ENCODE data around the gene TUBB4B.

The TUBB4B gene

GRCh38 chr9:137226338-137227053, 14.6 kb upstream of the TUBB4B start:
- DNase-seq, result no peak

DNA sequence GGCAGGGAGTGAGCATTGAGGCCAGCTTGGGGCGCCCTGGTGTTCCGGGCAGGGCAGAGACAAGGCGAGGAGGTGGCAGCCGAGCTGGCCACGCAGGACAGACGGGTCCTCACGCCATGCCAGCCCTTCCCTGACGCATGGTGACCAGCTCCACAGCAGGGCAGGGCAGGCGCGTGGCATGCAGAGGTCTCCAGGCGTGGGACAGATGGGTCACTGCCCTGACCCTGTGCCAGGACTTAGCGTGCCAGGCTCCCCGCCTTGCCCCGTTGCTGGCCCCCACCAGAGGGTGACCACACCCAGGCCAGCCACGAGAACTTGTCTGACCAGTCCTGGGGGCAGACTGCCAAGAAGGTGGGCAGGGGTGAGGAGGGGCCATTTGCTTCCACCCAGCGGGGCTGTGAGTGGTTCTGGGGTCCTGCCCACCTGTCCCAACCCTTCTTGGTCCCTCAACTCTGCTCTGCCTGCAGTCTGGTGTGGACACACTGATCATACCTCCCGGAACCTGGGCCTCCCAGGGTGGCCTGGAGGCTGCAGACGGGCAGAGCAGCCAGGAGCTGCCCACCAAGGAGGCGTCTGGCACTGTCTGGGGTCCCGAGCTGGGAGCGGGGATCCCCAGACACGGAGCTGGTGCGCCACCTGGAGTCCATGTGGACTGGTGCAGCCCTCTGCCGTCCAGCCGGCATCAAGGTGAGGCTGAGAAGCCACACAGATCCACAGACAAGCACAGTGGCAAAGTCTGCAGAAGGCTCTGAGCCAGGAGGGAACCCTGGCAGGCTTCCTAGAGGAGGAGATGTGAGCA, 13.8 kb upstream of the TUBB4B start, which contains the start of gene RNF224:
Gene RNF224 (plus strand): TSS at position 449 of the 799 bp plus-strand sequence. CDS start 834 bp downstream, outside the sequence.
- peak; percentile 70 to 85 (median 79) for DNase-seq

- no peak for DNase-seq
These were observed 13.1 kb upstream of the TUBB4B start for GRCh38 chr9:137227853-137228505.

DNA sequence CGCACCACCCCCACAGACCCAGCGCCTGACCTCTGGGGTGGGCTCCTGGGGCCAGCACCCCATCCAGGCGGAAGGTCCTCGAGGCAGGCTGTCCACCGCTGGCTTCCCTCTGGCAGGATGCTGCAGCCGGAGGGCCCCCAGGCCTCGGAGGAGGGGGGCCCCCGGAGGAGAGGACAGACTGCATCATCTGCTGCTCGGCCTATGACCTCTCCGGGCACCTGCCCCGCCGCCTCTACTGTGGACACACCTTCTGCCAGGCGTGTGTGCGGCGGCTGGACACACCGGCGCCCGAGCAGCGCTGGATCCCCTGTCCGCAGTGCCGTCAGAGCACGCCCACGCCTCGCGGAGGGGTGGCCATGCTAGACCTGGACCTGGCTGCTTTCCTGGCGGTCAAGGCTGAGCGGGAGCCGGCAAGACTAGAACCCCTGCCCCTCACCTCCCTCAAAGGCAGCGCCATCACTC, 12.6 kb upstream of the TUBB4B start:
- no peak for DNase-seq

- no peak for DNase-seq
These were observed 11.9 kb upstream of the TUBB4B start for GRCh38 chr9:137228968-137229896.

GRCh38 chr9:137229903-137230704, 11.0 kb upstream of the TUBB4B start:
- DNase-seq, result no peak

DNA sequence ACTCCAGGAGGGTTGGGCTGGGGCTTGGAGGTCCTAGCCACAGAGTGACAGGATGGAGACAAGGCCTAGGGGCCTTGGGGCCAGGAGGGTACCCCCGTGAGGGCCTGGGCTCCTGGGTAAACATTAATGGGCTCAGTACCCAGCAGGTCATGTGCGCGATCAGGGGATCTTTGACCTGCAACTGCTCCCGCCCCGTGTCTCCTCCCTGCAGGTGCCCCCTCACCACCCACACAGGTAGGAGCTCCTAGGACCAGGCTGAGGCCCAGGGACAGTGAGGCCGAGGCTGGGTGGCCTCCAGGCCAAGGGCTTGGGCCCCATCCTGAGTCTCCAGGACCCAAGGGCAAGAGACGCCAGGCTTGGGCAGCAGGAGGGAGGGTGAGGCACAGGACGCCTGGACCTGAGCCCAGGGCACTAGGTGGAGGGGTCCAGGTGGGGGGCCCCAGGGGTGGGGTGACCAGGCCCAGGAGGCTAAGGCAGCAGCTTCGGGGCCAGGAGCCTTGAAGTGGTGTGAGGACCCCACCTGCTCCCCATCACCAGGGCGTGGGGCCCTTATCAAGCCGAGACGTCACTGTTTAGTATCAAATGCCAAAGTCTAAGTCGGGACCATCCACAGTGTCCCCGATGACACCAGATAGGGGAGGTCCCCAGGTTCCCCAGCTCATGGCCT, 10.2 kb upstream of the TUBB4B start, which contains the start of gene SLC34A3:
Gene SLC34A3 (plus strand): TSS at position 197 of the 667 bp plus-strand sequence. CDS start 802 bp downstream, outside the sequence.
- DNase-seq, result no peak

DNA sequence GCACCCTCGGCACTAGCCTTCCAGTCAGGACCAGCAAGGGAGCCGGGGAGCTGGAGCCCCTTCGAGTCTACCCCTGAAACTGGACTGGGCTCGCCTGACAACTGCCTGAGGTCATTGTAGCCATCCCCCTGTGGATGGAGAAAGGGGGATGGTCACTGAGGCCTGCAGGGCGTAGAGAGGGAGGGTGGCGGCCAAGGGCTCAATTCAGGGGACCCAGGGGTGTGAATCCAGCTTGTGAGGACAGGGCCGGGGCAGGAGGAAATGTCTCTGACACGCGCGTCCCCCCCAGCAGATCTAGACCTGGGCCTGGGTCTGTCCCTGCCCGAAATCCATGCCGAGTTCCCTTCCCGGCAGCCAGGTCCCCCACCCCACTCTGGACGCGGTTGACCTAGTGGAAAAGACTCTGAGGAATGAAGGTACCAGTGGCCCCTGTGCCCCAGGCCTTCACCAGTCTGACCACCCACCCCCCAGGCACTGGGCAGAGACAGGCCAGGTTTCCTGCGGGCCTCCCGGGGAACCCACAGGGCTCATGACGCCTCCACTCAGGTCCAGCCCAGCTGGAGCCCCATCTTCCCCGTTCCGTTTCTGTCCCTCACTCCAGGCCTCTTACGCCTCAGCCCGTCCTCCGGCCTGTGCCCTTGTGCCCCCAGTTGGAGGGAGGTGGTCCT, 9.6 kb upstream of the TUBB4B start:
- DNase-seq, result no peak

GRCh38 chr9:137232101-137232500, 9.0 kb upstream of the TUBB4B start:
- no peak for DNase-seq

- no peak for DNase-seq
These were observed 8.6 kb upstream of the TUBB4B start for GRCh38 chr9:137232510-137232909.

DNA sequence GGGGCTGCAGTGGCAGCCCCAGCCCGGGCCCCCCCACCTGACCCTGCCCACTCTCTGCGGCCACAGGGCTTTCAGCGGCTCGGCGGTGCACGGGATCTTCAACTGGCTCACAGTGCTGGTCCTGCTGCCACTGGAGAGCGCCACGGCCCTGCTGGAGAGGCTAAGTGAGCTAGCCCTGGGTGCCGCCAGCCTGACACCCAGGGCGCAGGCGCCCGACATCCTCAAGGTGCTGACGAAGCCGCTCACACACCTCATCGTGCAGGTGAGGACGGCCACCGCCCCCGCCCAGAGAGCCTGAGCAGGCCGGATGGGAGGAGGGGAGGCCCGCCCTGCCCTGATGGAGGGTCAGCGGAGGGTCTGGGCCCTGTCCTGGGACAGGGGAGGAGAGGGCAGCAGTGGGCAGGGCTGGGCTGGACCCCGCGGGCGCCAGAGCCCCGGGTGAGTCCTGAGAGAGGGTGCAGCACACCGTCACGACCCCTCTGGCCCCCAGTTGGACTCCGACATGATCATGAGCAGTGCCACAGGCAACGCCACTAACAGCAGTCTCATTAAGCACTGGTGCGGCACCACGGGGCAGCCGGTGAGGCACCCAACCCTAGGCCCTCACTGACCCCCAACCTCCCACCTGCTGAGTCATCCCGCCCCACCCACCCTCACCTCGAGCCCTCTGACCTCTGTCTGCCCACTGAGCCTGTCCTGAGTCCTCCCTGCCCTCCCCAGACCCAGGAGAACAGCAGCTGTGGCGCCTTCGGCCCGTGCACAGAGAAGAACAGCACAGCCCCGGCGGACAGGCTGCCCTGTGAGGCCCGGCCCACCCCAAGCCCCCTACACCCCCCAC, 7.7 kb upstream of the TUBB4B start:
- no peak for DNase-seq

- no peak for DNase-seq
These were observed 6.9 kb upstream of the TUBB4B start for GRCh38 chr9:137234055-137234697.

GRCh38 chr9:137234758-137235423, 6.2 kb upstream of the TUBB4B start:
- no peak for DNase-seq

DNA sequence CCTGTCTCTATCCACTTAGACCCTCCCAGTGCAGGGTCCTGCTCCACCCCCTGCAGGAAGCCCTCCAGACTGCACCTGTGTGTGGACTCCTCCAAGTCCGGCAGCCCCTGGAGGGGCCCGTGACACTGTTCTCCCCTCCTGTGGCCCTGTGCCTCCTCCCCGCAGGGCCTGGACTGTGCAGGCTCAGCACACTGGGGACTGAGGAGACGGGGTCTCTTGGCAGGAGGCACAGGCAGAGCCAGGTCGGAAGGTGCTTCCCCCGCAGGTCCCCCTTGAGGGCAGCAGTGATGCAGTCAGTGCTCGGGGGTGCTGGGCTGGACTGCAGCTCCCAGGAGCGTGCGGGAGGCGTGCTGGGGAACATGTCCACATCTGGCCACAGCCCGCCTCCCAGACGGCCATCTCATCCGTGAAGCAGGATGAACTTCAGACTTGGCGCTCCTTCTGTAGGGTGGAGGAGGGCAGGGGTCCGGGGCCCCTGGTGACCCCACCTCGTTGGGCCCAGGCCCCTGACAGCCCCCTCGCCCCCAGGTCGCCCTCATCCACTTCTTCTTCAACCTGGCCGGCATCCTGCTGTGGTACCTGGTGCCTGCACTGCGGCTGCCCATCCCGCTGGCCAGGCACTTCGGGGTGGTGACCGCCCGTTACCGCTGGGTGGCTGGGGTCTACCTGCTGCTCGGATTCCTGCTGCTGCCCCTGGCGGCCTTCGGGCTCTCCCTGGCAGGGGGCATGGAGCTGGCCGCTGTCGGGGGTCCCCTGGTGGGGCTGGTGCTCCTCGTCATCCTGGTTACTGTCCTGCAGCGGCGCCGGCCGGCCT, 5.5 kb upstream of the TUBB4B start:
- DNase-seq, result no peak

DNA sequence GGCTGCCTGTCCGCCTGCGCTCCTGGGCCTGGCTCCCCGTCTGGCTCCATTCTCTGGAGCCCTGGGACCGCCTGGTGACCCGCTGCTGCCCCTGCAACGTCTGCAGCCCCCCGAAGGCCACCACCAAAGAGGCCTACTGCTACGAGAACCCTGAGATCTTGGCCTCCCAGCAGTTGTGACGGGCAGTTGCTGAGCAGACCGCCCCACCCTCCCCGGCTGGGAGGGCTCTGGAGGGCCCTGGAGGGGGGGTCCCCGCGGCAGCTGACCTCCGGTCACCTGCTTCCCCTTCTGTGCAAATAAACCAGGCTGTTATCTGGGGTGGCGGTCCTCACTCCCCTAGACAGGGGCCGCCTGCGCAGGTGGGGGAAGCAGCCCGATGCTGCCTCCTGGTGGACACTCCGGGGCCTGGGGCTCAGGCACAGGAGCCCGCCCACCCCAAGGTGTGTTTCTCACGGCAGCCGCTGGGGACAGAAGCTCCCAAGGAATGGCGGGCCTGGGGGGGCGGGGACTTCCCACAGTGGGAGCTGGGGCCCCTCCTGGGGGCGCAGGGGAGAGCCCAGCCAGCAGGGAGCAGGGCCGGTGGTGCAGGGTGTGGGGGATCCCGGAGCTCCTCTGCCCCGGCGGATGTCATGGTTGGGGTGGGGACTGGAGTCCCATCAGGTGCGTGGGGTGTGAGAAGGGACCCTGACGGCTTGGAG, 4.7 kb upstream of the TUBB4B start:
- peak; percentile 86 to 94 (median 89) for DNase-seq

GRCh38 chr9:137236936-137237421, 4.1 kb upstream of the TUBB4B start:
- DNase-seq, result no peak

Measured in suppressor macrophage treated with lipopolysaccharide for 1 hour (primary cell).